Neuronal stem cell (in vitro differentiated cells): ENCODE data around the gene OR2T27.

ENCODE experiments used
- DNase-seq: peaks from one replicate; pipeline ENCODE4 v3.0.0-alpha.2; 2013; ENCODE audit warnings: low spot score
- H2AFZ ChIP-seq: one replicate; pipeline ENCODE4 v1.6.1; 2013; ENCODE audit warnings: mild to moderate bottlenecking, low read length, inconsistent platforms
- H2AK5ac ChIP-seq: 2 replicates; pipeline ENCODE4 v1.6.1; 2013; ENCODE audit warnings: low read depth, mild to moderate bottlenecking, inconsistent platforms, low read length, moderate library complexity, mixed read lengths
- H2BK120ac ChIP-seq: 2 replicates; pipeline ENCODE4 v1.6.1; 2013; ENCODE audit warnings: low read depth, mild to moderate bottlenecking, inconsistent platforms, low read length, moderate library complexity, mixed read lengths
- H2BK12ac ChIP-seq: one replicate; pipeline ENCODE4 v1.6.1; 2013; ENCODE audit warnings: low read length, inconsistent platforms
- H2BK15ac ChIP-seq: 2 replicates; pipeline ENCODE4 v1.6.1; 2013; ENCODE audit warnings: mild to moderate bottlenecking, low read length, inconsistent platforms, mixed read lengths
- H2BK5ac ChIP-seq: one replicate; pipeline ENCODE4 v1.6.1; 2013; ENCODE audit warnings: inconsistent platforms, mild to moderate bottlenecking, low read length, moderate library complexity
- H3K14ac ChIP-seq: one replicate; pipeline ENCODE4 v1.6.1; 2013; ENCODE audit warnings: low read length, inconsistent platforms
- H3K18ac ChIP-seq: 2 replicates; pipeline ENCODE4 v1.6.1; 2013; ENCODE audit warnings: low read length, inconsistent platforms
- H3K23ac ChIP-seq: 2 replicates; pipeline ENCODE4 v1.6.1; 2013; ENCODE audit warnings: low read depth, mild to moderate bottlenecking, mixed read lengths, low read length, inconsistent platforms; ENCODE audit not compliant: poor library complexity
- H3K27ac ChIP-seq: replicated peaks from 3 replicates; pipeline ENCODE4 v1.5.1; 2013; ENCODE audit warnings: low read length, inconsistent platforms
- H3K27me3 ChIP-seq, 3 experiments: 2 replicates each; pipeline ENCODE4 v1.6.1; 2013; ENCODE audit warnings: low read length in 3 of 3, mild to moderate bottlenecking in 2 of 3, inconsistent platforms in 1 of 3, low read depth in 1 of 3, mixed read lengths in 1 of 3, moderate library complexity in 1 of 3; ENCODE audit not compliant: control insufficient read depth in 3 of 3, insufficient read depth in 3 of 3
- H3K36me3 ChIP-seq, 2 donors: replicated peaks in 1 of 2; 2 replicates each; pipeline ENCODE4 v1.6.1; 2013; ENCODE audit warnings: low read length in 2 of 2; ENCODE audit not compliant: control insufficient read depth in 2 of 2, insufficient read depth in 2 of 2
- H3K4ac ChIP-seq: 2 replicates; pipeline ENCODE4 v1.6.1; 2013; ENCODE audit warnings: inconsistent platforms, mild to moderate bottlenecking, low read length, moderate library complexity
- H3K4me1 ChIP-seq, 2 donors: 1 replicate in 1 of 2; 2 replicates in 1 of 2; pipeline ENCODE4 v1.6.1; 2013; ENCODE audit warnings: low read length in 2 of 2, low read depth in 1 of 2; ENCODE audit not compliant: control insufficient read depth in 2 of 2, insufficient read depth in 1 of 2
- H3K4me2 ChIP-seq: one replicate; pipeline ENCODE4 v1.6.1; 2013; ENCODE audit warnings: mild to moderate bottlenecking, low read length, inconsistent platforms; ENCODE audit not compliant: insufficient read depth, poor library complexity, severe bottlenecking
- H3K4me3 ChIP-seq, 2 donors: 2 replicates each; pipeline ENCODE4 v1.5.1; 2013; ENCODE audit warnings: low read length in 2 of 2, mild to moderate bottlenecking in 2 of 2, inconsistent platforms in 1 of 2, moderate library complexity in 1 of 2
- H3K79me1 ChIP-seq: one replicate; pipeline ENCODE4 v1.6.1; 2013; ENCODE audit warnings: low read depth, mild to moderate bottlenecking, inconsistent platforms, low read length, moderate library complexity
- H3K9ac ChIP-seq: one replicate; pipeline ENCODE4 v1.6.1; 2013; ENCODE audit warnings: mild to moderate bottlenecking, low read depth, low read length, inconsistent platforms; ENCODE audit not compliant: poor library complexity
- H3K9me3 ChIP-seq, 2 donors: replicated peaks in 1 of 2; 2 replicates each; pipeline versions ENCODE3 to v1.6.1; 2013; ENCODE audit warnings: low read length in 2 of 2, mild to moderate bottlenecking in 2 of 2, inconsistent platforms in 1 of 2, low read depth in 1 of 2, mixed read lengths in 1 of 2, moderate library complexity in 1 of 2; ENCODE audit not compliant: control insufficient read depth in 2 of 2, insufficient read depth in 1 of 2
- H4K8ac ChIP-seq: one replicate; pipeline ENCODE4 v1.6.1; 2013; ENCODE audit warnings: low read depth, mild to moderate bottlenecking, inconsistent platforms, low read length, moderate library complexity
- H4K91ac ChIP-seq: one replicate; pipeline ENCODE4 v1.6.1; 2013; ENCODE audit warnings: low read length, low read depth, mild to moderate bottlenecking, inconsistent platforms; ENCODE audit not compliant: poor library complexity
- WGBS, 2 donors: extraction: QIAGEN DNeasy Blood & Tissue Kit; methylation state at CpG; one replicate each; pipeline ENCODE4 v1.1.7; 2013; ENCODE audit warnings: missing lambda C conversion rate in 2 of 2, mixed read lengths in 1 of 2; ENCODE audit not compliant: insufficient read length in 2 of 2, insufficient replicate concordance in 1 of 2; ENCODE audit errors: extremely low coverage in 2 of 2; 5-methylcytosine and 5-hydroxymethylcytosine counted together

OR2T27 gene

DNA sequence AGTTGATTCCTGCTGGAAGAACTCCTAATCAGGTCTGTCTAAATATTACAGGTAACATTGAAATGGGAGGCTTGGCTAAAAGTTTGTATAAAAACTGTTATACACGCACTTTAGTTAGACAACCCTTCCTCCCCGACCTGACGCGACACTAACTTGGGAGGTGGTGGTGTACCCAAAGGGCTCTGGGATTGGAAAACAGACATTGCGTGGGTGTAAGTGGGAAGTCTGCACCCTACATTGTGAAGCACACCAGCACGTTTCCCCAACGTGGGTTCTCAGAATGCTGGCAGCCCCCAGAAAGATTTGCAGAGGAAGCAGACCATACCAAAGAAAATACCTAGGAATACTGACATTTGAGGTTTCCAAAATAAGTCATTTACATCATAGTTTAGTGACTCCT is 37.2 kb downstream of the OR2T27 start:
- Histone ChIP-seq H3K4me3 (no peak overlapping the region), H4K91ac (no peak overlapping the region), H2BK120ac (no peak overlapping the region), H3K4me2 (no peak overlapping the region), H2BK12ac (no peak overlapping the region), H3K9me3 (peaks cover 0 to 18% of the 10 kb centered on the region in 2 donors), H3K79me1 (no peaks in the 10 kb centered on the region), H2AK5ac (no peak overlapping the region), H2BK15ac (no peak overlapping the region), H3K36me3 (no peaks in the 10 kb centered on the region), H2AFZ (no peak overlapping the region), H3K23ac (no peak overlapping the region), H4K8ac (no peak overlapping the region), H3K18ac (no peak overlapping the region), H2BK5ac (no peak overlapping the region), H3K27me3 (no peaks in the 10 kb centered on the region), H3K14ac (no peak overlapping the region), H3K9ac (no peak overlapping the region), H3K4ac (no peak overlapping the region), H3K27ac (no peak overlapping the region), H3K4me1 (no peaks in the 10 kb centered on the region)
- WGBS, 2 donors: no CpG with 5 or more reads among the region's 7 CpGs
- no peak for DNase-seq

DNA sequence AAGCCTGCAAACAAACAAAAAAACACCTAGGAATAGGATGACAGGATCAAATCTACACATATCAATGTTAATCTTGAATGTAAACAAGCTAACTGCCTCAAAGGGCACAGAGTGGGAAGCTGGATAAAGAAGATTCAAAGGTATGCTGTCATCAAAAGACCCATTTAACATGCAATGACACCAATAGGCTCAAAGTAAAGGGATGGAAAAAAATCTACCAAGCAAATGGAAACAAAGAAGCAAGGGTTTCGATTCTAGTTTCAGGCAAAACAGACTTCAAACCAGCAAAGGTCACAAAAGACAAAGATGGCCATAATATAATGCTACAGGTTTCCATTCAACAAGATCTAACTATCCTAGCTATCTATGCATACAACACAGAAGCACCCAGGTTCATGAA is 41.6 kb downstream of the OR2T27 start:
- Histone ChIP-seq H3K9ac (no peak overlapping the region), H2BK5ac (no peak overlapping the region), H3K27me3 (no peaks in the 10 kb centered on the region), H4K91ac (no peak overlapping the region), H3K4me3 (no peak overlapping the region), H3K23ac (no peak overlapping the region), H2BK120ac (no peak overlapping the region), H3K4ac (no peak overlapping the region), H4K8ac (no peak overlapping the region), H3K4me2 (no peak overlapping the region), H3K14ac (no peak overlapping the region), H2BK12ac (no peak overlapping the region), H3K36me3 (no peaks in the 10 kb centered on the region), H3K9me3 (peaks cover 0 to 18% of the 10 kb centered on the region in 2 donors), H2AK5ac (no peak overlapping the region), H3K4me1 (no peaks in the 10 kb centered on the region), H3K79me1 (no peaks in the 10 kb centered on the region), H2AFZ (no peak overlapping the region), H2BK15ac (no peak overlapping the region), H3K18ac (no peak overlapping the region), H3K27ac (no peak overlapping the region)
- DNase-seq: no peak
- no CpG with 5 or more reads among the region's 1 CpG for WGBS, 2 donors

- H3K27ac ChIP-seq: no peak overlapping the region
- H3K36me3 ChIP-seq: no peaks in the 10 kb centered on the region
- H4K91ac ChIP-seq: no peak overlapping the region
- no peak for DNase-seq
- no peak overlapping the region for H2BK12ac ChIP-seq
- no peak overlapping the region for H3K23ac ChIP-seq
- no peak overlapping the region for H3K18ac ChIP-seq
- H3K14ac ChIP-seq: no peak overlapping the region
- no peak overlapping the region for H3K4ac ChIP-seq
- no peak overlapping the region for H2AK5ac ChIP-seq
- no peak overlapping the region for H3K4me3 ChIP-seq
- WGBS, 2 donors: no CpG with 5 or more reads among the region's 4 CpGs
- no peak overlapping the region for H2BK5ac ChIP-seq
- H2BK120ac ChIP-seq: no peak overlapping the region
- no peak overlapping the region for H2BK15ac ChIP-seq
- no peaks in the 10 kb centered on the region for H3K79me1 ChIP-seq
- no peak overlapping the region for H3K9ac ChIP-seq
- H4K8ac ChIP-seq: no peak overlapping the region
- no peak overlapping the region for H3K4me2 ChIP-seq
- no peak overlapping the region for H2AFZ ChIP-seq
- peaks cover 0 to 3% (median 0%) of the 10 kb centered on the region in 3 experiments for H3K27me3 ChIP-seq
- H3K9me3 ChIP-seq: peaks cover 0 to 13% of the 10 kb centered on the region in 2 donors
- H3K4me1 ChIP-seq: no peaks in the 10 kb centered on the region
Measured at GRCh38 chr1:248611883-248612414, 43.4 kb downstream of the OR2T27 start.

GRCh38 chr1:248610301-248610700 is 45.0 kb downstream of the OR2T27 start:
- DNase-seq: no peak
- Histone ChIP-seq H3K27me3 (peaks cover 0 to 3% (median 0%) of the 10 kb centered on the region in 3 experiments), H3K14ac (no peak overlapping the region), H4K8ac (no peak overlapping the region), H3K4me3 (no peak overlapping the region), H2AFZ (no peak overlapping the region), H2BK120ac (no peak overlapping the region), H3K4me1 (no peaks in the 10 kb centered on the region), H3K9ac (no peak overlapping the region), H3K23ac (no peak overlapping the region), H2BK15ac (no peak overlapping the region), H3K27ac (no peak overlapping the region), H3K4ac (no peak overlapping the region), H2BK12ac (no peak overlapping the region), H2AK5ac (no peak overlapping the region), H3K9me3 (peaks cover 0 to 16% of the 10 kb centered on the region in 2 donors), H3K4me2 (no peak overlapping the region), H3K79me1 (no peaks in the 10 kb centered on the region), H3K36me3 (no peaks in the 10 kb centered on the region), H3K18ac (no peak overlapping the region), H2BK5ac (no peak overlapping the region), H4K91ac (no peak overlapping the region)
- WGBS, 2 donors: no CpG with 5 or more reads among the region's 3 CpGs
